Fibroblast of upper back skin (primary cell): ENCODE measurements around the gene BAIAP2.
"Not testable (repeated sequence)": the region's sequence is repeated elsewhere in the genome, so short reads cannot be mapped to it uniquely, and the experiment has no call there.

Experiments used
- DNase-seq: peaks from one replicate; pipeline ENCODE4 v3.0.0-alpha.2; 2013

BAIAP2 gene

GRCh38 chr17:81022344-81022676, 12.6 kb upstream of the BAIAP2 start:
- no peak for DNase-seq

- no peak for DNase-seq
Observed at GRCh38 chr17:81025065-81025740, 9.7 kb upstream of the BAIAP2 start.

GRCh38 chr17:81025741-81026129, 9.2 kb upstream of the BAIAP2 start:
- DNase-seq: no peak

DNA sequence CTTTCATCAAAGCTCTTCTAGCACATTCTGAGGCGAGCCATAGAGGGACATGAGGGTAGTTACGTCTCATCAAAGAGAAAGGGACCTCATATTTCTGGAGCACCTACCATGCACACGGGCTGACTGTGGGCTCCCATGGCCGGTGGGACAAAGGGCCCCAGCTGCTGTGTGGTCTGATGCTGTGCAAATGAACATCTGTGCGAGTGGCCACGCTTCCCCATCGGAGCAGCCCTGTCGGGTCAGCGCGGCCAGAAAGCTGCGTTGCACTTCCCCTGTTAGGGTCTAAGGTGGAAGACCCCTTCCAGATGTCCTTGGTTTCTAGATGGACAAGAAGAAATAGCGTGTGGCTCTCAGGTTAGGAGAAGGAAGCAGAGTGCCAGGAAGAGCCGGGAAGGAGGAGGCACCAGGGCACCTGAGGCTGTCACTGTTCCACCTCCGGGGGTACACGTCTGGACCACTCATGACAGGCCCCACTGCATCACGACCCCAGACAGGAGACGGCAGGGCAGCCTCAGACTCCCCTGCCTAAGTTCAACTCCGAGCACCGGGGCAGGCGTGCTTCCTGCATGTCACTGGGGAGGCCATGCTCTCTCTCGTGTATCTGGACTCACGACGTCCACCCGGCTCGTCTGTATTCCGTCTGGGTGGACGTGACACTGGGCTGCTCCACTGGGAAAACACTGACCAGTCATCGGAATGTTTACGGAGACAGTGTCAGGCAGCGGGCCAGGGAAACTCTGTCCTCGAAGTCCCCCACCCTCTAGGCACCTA, 8.5 kb upstream of the BAIAP2 start:
- no peak for DNase-seq

DNA sequence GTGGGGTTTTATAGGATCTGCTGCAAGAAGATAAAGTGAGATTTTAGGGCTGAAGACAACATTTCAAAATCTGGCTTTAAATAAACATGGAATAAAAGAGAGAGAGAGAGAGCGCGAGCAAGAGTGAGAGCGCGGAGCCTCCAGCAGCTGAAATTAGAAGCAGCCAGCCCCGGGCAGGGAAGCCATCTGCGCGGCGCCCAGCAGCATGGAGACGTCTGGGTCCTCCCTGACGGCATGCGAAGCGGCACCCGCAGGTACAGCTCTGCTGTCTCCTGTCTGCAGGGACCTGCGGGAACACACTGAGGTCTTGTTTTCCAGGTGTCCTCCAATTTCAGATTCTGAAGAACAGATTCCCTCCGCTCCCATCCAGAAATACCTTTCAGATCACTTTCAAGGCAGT, 7.9 kb upstream of the BAIAP2 start:
- DNase-seq: no peak

DNA sequence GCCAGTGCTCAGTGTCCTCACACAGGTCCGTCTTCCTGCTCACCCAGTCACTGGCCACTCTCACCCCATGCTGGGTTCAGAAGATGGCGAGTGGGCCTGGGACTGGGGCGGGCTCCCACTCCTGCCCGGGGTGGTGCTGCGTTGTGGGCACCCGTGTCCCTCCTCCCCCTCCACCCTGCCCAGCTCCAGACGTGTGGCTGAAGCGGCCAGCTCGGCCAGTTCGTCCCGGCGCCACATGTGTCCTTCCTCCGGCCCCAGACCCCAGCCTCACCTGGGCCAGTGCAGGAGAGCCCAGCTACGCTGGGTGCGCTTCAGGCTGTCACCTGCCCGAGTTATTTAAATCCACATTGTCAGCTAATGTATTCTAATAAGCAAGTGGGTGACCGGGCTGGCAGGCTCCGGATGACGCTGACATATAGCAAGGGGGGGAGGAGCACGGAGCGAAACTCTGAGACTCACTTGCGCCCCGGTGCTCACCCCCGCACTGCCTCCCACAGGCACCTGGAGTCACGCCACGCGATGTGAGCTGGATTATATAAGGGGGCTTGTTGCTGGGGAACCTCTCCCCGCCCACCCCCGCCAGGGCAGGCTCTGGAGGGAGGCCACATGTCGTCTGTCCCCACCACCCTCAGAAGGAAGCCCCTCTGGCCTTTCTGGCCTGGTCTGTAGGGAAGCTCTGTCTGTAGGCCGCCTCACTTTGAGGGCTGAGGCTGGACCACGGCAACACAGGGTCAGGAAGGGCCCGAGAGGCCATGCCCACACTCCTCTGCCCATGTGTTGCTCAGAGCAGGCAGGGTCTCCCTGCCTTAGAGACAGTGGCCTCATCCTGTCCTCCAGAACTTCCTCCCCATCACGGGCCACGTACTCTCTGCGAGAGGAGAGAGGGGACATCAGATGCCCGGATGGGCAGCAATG, 7.1 kb upstream of the BAIAP2 start:
- no peak for DNase-seq

- no peak for DNase-seq
Observed at GRCh38 chr17:81028506-81028858, 6.5 kb upstream of the BAIAP2 start.

GRCh38 chr17:81029859-81030258, 5.1 kb upstream of the BAIAP2 start:
- DNase-seq: no peak

GRCh38 chr17:81030312-81030711, 4.6 kb upstream of the BAIAP2 start:
- DNase-seq: not testable (repeated sequence)

DNA sequence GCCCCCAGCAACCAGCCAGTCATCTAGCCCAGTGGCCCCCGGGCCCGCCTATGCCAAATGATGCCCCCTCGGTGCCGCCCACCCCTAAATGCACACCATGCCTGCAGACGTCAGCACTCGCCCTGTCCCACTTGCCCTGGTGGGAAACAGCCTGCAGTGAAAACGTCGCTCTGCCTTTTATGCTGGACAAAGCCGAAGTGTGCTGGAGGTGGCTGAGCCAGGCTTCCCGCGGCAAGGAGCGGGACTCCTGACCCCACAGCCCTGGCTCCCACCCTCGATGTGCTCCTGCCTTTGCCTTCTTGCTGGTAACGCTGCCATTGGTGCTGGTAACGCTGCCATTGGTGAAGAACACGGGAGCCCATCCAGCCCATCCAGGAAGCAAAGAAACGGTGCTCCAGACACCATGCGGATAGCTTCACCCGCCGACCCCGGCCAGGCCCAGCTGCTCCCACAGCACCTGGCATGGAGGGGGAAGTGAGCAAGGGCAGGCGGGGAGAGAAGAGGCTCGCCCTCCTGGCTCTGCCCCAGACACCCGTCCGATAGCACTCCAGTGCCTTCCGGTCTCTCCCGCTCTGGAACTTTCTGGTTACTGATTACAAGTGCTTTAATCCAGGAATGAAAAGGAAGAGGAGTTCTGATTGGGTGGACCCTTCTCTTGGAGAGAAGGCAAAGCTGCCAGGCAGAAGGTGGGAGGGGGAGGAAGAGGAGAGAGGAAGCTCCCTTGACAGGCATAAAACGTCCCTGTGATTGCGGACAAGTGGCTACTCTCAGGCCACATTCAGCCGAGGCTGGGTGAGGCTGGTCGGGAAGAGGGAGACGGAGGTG, 4.0 kb upstream of the BAIAP2 start:
- DNase-seq: no peak

GRCh38 chr17:81031566-81032550, 3.1 kb upstream of the BAIAP2 start:
- DNase-seq: no peak

- no peak for DNase-seq
Observed at GRCh38 chr17:81032641-81033480, 2.1 kb upstream of the BAIAP2 start.

GRCh38 chr17:81033535-81034167, 1.3 kb upstream of the BAIAP2 start:
- DNase-seq: no peak

DNA sequence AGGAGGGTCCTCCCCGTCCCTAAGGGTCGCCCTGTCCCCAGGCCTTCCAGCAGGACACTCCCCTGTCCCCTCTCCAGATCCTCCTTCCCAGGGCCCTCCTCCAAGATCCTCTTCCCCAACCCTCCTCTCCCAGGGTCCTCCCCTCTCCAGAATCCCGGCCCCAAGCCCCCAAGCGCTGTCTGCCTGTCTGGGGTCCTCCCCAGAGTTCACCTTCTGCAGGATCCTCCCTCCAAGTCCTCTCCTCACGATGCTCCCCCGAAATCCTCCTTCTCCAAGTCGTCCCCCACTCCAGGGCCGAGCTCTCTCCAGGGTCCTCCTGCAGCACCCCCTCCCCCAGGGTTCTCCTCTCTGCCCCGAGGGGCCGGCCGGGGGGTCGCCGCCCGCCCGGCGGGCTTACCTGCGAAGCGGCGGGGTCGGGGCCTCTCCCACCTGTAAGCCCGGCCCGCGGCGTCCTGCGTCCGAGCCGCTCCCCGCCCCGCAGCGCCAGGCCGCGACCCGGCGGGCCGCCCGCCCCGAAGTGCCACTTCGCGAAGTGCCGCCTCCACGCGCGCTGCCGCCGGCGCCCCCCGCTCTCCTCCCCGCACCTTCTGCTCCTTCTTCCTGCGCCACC, 678 bp upstream of the BAIAP2 start:
- DNase-seq: no peak

DNA sequence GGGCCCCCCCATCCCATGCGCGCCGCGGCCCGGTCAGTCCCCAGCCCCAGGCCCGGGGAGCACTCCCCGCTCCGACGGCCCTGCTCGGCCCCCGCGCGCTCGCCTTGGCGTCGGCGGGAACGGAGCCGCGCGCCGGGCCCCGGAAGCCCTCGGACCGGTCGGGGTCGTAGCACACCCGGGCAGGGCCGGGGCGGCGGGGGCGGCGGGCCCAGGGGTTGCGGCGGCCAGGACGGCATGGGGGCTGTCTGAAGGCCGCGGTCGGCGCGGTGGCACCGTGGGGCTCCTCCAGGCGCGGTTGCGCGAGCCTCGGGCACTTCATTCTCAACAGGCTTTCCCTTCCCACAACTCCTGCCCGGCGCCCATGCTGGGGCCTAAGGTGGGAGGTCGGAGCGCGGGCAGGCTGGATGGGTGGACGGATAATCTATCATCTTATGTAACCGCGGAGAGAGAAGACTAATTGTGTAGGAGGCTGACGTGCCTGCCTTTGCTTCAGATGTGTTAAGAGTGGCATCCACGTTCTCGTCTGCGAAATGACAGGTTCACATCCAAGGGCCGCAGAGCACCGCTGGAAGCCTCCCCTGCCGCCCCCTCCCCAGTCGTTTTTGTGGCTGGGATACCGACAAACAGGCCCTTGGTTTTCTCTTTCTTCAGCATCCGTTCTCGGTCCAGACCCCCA, 708 bp downstream of the BAIAP2 start:
- DNase-seq: no peak

- DNase-seq: no peak
Observed at GRCh38 chr17:81036197-81036941, 1.4 kb downstream of the BAIAP2 start.

- no peak for DNase-seq
Observed at GRCh38 chr17:81037026-81037797, 2.3 kb downstream of the BAIAP2 start.
